ENCODE results near the gene TIMM22.
"Not testable (repeated sequence)": the region's sequence is repeated elsewhere in the genome, so short reads cannot be mapped to it uniquely, and the experiment has no call there.

Gene TIMM22

DNA sequence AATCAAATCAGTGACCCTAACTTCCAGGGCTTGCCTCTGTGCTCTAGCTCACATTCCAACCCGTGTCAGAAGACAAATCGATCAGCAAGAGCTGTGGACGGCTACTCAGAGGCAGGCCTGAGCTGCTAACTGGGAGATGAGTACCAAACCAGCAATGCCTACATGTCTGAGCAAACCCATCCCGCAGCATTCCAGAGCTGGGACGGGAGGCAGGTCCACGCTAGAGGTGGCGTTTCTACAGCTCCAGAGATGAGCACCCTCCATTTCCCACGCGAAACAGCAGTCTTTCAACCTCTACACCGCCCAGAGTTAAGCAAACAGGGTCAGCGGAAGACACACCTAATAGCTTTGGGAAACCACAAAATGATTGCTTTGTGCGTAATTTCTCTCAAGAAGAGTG lies 23.9 kb upstream of the TIMM22 start:
- DNase-seq (ENCODE audit: low spot score): no peak

DNA sequence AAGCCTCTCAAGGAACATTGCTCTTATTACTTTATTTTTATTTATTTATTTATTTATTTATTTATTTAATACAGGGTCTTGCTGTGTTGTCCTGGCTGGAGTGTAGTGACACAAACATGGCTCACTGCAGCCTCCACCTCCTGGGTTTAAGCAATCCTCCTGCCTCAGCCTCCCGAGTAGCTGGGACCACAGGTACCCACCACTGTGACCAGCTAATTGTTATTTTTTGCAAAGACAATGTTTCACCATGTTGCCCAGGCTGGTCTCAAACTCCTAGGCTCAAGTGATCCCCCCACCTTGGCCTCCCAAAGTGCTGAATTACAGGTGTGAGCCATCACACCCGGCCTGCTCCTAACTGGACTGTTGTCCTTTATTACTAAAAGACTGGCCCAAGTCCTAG lies 22.2 kb upstream of the TIMM22 start:
- DNase-seq (ENCODE audit: low spot score): not testable (repeated sequence)

- no peak for DNase-seq (ENCODE audit: low spot score)
Observed at GRCh38 chr17:975371-975915, 21.5 kb upstream of the TIMM22 start.

GRCh38 chr17:976312-976711 lies 20.6 kb upstream of the TIMM22 start:
- no peak for DNase-seq (ENCODE audit: low spot score)

DNA sequence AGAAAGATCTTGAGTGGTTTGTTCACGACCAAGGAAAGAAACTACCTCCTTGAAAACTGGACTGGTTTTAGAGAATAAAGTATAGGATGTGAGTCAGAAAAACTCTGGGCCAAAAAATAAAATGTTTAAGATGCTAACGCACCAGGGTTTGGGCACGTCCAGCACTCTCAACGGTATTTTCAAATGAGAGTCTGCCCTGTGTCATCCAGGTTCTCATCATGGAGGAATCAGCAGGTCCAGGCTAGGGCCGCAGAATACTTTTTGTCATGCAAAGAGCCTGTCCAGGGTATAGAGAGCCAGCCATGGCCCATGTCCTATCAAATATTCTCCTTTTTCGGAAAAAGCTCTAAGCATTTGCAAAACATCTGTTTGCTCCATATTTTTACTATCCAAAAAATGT lies 19.8 kb upstream of the TIMM22 start:
- no peak for DNase-seq (ENCODE audit: low spot score)

DNA sequence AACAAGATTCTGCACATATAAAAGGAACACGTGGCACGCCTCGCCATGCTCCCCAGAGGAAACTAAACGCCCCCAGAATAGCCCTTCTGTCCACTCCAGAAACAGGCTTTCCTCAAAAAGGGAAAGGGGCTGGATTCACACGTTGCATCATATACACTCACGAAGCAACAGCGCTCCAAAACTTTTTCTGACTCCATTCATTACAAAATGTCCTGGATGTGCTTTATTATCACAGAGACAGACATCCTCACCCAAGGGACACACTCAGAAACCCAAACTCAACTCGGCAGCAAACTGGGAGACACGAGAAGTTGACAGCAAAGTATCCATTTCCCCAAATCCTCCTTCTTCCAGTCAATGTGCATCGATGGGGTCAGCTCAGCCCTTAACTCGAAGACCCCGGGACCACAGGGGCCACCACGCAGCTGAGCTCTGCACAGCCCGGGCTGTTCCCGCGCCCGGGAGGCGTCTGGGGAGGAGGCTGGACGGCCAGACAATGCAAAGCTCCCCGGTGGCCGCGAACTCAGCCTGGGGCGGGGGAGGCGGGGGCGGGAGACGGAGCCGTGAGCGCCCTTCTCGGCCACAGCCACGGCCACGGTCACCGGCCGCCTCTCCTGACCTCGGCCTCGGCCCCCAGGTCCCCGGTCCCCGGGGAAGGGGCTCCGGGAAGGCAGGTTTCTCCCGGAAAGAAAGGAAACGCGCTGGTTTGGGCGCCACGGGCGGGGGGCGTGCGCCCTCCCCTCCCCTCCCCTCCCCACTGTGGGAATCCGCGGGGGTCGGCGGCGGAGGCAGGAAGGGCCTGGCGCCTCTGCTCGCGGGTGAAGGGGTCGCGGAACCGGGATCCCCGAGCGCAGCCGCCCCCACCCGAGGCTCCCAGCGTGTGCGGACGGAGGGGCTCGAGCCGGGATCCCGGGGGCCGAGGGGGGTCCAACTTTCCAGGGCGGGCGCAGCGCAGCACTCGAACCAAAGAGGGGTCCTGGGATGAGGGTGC lies 18.5 kb upstream of the TIMM22 start:
- no peak for DNase-seq (ENCODE audit: low spot score)

DNA sequence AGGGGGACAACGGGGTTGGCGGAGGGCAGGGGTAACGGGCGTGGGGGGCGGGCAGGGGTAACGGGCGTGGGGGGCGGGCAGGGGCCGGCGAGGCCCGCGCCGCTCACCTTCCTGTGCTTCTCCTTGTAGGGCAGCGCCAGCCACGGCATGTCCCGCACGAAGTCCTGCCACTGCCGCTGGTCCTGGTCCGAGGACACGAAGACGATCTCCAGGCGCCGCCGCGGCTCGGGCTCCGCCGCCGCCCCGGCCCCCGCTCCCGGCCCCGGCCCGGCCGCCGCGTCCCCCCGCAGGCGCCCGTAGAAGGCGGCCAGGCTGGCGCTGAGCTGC lies 17.8 kb upstream of the TIMM22 start:
- DNase-seq (ENCODE audit: low spot score): no peak

GRCh38 chr17:979539-980405 lies 17.2 kb upstream of the TIMM22 start, which contains the start of gene NXN:
Gene NXN (minus strand): TSS chr17:979776.
- peak; percentile 89 for DNase-seq (ENCODE audit: low spot score)

DNA sequence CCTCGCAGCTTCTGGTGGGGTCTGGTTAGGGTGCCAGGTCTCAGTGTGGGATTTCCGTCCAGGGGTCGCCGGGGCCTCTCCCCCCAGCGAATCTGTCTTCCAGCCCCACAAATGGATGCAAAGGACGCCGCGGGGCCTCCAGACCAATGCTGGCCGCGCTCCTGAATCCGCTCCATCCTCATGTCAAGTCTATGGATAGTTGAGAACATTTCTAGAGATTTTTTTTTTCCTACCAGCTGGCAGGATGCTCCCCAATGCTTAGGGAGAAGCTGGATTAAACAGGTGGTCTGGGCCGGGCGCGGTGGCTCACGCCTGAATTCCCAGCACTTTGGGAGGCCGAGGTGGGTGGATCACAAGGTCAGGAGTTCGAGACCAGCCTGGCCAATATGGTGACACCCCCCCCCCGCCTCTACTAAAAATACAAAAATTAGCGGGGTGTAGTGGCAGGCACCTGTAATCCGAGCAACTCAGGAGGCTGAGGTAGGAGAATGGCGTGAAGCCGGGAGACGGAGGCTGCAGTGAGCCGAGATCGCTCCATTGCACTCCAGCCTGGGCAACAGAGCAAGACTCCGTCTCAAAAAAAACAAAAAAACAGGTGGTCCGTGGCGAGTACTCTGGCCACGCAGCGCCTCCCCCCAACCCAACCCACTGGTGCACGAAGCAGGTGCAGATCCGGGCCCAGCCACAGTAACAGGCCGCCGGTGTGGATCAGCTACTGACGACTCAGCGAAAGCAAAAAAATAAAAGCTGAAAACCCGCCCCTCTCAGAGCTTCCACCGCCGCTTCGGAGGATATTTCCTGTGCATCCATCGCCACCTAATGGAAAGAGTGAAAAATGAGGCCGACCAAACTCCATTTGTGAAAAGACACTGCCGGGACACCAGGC lies 16.3 kb upstream of the TIMM22 start:
- DNase-seq (ENCODE audit: low spot score): peak; percentile 82

GRCh38 chr17:981292-981658 lies 15.7 kb upstream of the TIMM22 start:
- no peak for DNase-seq (ENCODE audit: low spot score)

DNA sequence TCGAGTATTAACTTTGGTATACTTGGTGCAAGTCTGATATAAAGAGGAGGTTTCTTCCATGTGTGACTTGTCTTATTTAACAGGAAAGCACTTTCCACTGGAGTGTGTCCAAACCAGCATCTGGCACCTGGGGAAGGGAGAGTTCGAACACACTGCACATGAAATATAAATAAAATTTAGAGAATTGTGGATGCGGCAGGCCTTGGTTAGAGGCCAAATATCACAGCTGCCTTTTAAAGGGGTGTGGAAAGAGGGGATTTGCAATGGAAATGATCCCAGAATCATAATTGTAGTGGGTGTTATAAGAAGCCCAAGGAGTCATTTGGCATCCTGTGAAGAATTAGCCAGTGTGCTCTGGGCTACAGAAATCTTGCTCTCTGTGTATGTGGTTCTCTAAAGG lies 13.0 kb upstream of the TIMM22 start:
- no peak for DNase-seq (ENCODE audit: low spot score)

DNA sequence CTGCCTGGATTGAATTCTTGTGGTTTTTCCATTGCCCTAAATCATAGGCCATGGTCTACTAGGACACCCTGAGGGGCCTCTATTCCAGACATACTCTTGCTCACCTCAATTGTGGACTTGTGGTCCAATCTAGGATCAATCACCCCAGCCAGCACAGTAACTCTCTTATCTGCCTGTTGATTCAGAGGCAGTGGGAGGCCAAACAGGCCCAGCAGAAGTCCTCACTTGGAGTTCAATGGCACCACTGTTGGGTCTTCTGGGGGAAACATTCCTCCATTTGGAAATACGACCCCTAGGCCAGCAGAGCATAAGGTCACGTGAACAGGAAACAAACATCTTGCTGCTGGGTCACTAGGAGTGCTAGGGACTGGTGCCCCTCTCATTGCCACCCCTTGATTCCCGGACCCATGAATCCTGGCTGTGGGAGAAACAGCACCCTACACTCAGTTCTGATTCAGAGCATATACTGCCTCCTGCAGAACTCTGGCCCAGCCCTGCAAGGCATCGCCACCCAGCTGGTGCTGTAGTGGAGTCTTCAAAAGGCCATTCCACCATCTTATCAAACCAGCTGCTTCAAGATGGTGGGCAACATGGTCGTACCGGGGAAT lies 10.5 kb upstream of the TIMM22 start:
- DNase-seq (ENCODE audit: low spot score): no peak

- DNase-seq (ENCODE audit: low spot score): no peak
Observed at GRCh38 chr17:987931-988330, 9.0 kb upstream of the TIMM22 start.

GRCh38 chr17:988561-988960 lies 8.4 kb upstream of the TIMM22 start:
- DNase-seq (ENCODE audit: low spot score): no peak

DNA sequence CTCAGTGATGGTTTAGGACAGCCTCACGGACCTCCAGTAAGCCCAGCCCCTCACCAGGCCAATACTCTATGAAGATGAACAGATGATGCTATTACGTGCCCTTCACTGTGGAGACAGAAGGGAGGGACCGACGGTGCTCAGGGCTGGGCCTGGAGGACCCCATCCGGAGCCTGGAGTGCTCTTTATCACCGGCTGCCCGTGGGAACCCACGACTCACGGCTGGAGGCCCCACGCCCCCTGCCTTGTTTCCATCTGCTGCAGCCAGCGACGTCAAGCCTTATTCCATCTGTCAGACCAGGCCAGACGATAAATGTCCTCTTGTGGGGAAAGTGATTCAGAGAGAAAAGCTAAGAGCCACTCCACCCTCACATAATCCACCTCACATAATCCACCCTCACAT lies 4.0 kb upstream of the TIMM22 start:
- no peak for DNase-seq (ENCODE audit: low spot score)

- not testable (repeated sequence) for DNase-seq (ENCODE audit: low spot score)
Observed at GRCh38 chr17:995324-995723, 1.6 kb upstream of the TIMM22 start.

- no peak for DNase-seq (ENCODE audit: low spot score)
Observed at GRCh38 chr17:998111-998510, 1.2 kb downstream of the TIMM22 start.

GRCh38 chr17:1000597-1001461 lies 3.9 kb downstream of the TIMM22 start:
- peak; percentile 74 for DNase-seq (ENCODE audit: low spot score)

GRCh38 chr17:1001640-1002411 lies 4.9 kb downstream of the TIMM22 start:
- DNase-seq (ENCODE audit: low spot score): peak; percentile 90

DNA sequence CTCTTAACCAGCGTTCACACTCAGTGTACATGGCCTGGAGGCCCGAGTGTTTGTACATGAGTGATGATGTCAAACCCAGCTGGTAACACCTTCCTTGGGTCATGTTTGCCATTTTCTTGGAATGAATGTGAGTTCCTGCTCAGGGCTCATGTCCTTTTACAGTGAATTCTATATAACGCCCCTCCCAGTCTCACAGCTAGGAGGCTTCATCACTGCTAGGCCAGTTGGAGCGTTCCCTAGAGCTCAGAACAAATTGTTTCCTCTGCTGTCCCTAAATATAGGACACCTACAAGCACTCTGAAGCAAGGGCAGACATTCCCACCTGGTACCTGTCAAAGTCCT lies 5.5 kb downstream of the TIMM22 start:
- peak; percentile 38 for DNase-seq (ENCODE audit: low spot score)
